GM12878 (cell line): ENCODE results near the gene TPI1. TPM values are rescaled to one million over a fixed set of nuclear protein-coding genes. Genes with fewer than 3 reads are reported as not detected.

ENCODE experiments used
- ATAC-seq: fragments of 200-7000 bp; cut with Tn5 transposase; 3 replicates; pipeline ENCODE4 v1.9.1; 2020; ENCODE audit warnings: mild to moderate bottlenecking, moderate library complexity
- BruUV-seq: library from RNA; stranded (reverse); fragments of 400-500 nt; replicated peaks from 2 replicates; lab custom pipeline; 2021; lab: Mats Ljungman, UMichigan
- CTCF ChIA-PET: fragments of 300-600 bp; sonication (Branson Sonifier 250); formaldehyde crosslinking; extraction: SDS; loops from one replicate; lab custom pipeline; 2021; ENCODE audit warnings: inconsistent platforms; lab: Yijun Ruan, JAX
- POLR2A ChIA-PET: fragments of 350-600 bp; formaldehyde crosslinking; extraction: SDS; loops from one replicate; lab custom pipeline; 2021; ENCODE audit warnings: inconsistent platforms; lab: Charles Lee
- RAD21 ChIA-PET: fragments of 300-600 bp; sonication (Branson Sonifier 250); formaldehyde crosslinking; loops from one replicate; lab custom pipeline; 2023; ENCODE audit warnings: antibody characterized with exemption; ENCODE audit not compliant: unreplicated experiment; lab: Charles Lee
- SMC1A ChIA-PET: fragments of 300-600 bp; sonication (Branson Sonifier 250); formaldehyde crosslinking; loops from one replicate; lab custom pipeline; 2023; ENCODE audit not compliant: unreplicated experiment, uncharacterized antibody; lab: Charles Lee
- DNase-seq: peaks from one replicate; pipeline ENCODE4 v3.0.0-alpha.2; 2011; ENCODE audit warnings: low read depth, low spot score
- FAIRE-seq: peaks from 3 replicates; lab custom pipeline; 2011; peaks lifted over from hg19 to GRCh38; lab: Jason Lieb, UNC
- H2AFZ ChIP-seq: 2 replicates; pipeline ENCODE4 v1.6.0; 2011; ENCODE audit warnings: low read depth, low read length, control low read depth; ENCODE audit not compliant: control insufficient read depth
- H3K27ac ChIP-seq: 2 replicates; pipeline ENCODE4 v1.5.1; 2011; ENCODE audit warnings: control low read depth; ENCODE audit not compliant: control insufficient read depth, insufficient read depth
- H3K27me3 ChIP-seq, 2 experiments: replicated peaks in 1 of 2; 2 replicates each; pipeline versions ENCODE4 v1.6.0 to v1.6.1; 2011; ENCODE audit warnings: low read length in 1 of 2; ENCODE audit not compliant: control insufficient read depth in 2 of 2, insufficient read depth in 2 of 2
- H3K36me3 ChIP-seq, 2 experiments: 2 replicates each; pipeline ENCODE4 v1.5.1; 2011; ENCODE audit warnings: low read length in 1 of 2; ENCODE audit not compliant: control insufficient read depth in 2 of 2, insufficient read depth in 2 of 2
- H3K4me1 ChIP-seq: 2 replicates; pipeline ENCODE4 v1.6.1; 2011; ENCODE audit warnings: mild to moderate bottlenecking, low read length, moderate library complexity, mixed read lengths; ENCODE audit not compliant: control insufficient read depth, insufficient read depth
- H3K4me2 ChIP-seq: 2 replicates; pipeline ENCODE4 v1.6.0; 2011; ENCODE audit warnings: control low read depth; ENCODE audit not compliant: control insufficient read depth, insufficient read depth
- H3K4me3 ChIP-seq: fragments of 200-600 bp; sonication (generic); 2 replicates; pipeline ENCODE4 v1.5.1; 2016
- H3K79me2 ChIP-seq: 2 replicates; pipeline ENCODE4 v1.6.0; 2011; ENCODE audit warnings: low read length; ENCODE audit not compliant: control insufficient read depth, insufficient read depth
- H3K9ac ChIP-seq: 2 replicates; pipeline ENCODE4 v1.8.0; 2011; ENCODE audit warnings: low read length, control low read depth, mixed read lengths; ENCODE audit not compliant: control insufficient read depth, insufficient read depth
- H3K9me3 ChIP-seq: replicated peaks from 3 replicates; pipeline ENCODE4 v1.5.1; 2011; ENCODE audit warnings: mild to moderate bottlenecking, low read length; ENCODE audit not compliant: control insufficient read depth, insufficient read depth
- H4K20me1 ChIP-seq: 2 replicates; pipeline ENCODE4 v1.6.0; 2011; ENCODE audit not compliant: control insufficient read depth, insufficient read depth
- CREB1 ChIP-seq: IDR thresholded peaks from 2 replicates; pipeline ENCODE4 v1.6.1; 2012; ENCODE audit warnings: low read depth, mild to moderate bottlenecking, inconsistent platforms
- DPF2 ChIP-seq: fragments of 450-650 bp; IDR thresholded peaks from 2 replicates; pipeline ENCODE4 v1.6.1; 2017; ENCODE audit warnings: mild to moderate bottlenecking
- GATAD2B ChIP-seq: fragments of 450-650 bp; conservative IDR thresholded peaks from 2 replicates; pipeline ENCODE4 v1.6.1; 2017; ENCODE audit warnings: low read depth, mild to moderate bottlenecking, moderate library complexity
- JUNB ChIP-seq: IDR thresholded peaks from 2 replicates; pipeline ENCODE4 v1.6.1; 2016; ENCODE audit warnings: antibody characterized with exemption, mild to moderate bottlenecking
- KAT2A ChIP-seq: conservative IDR thresholded peaks from 2 replicates; pipeline ENCODE4 v1.6.1; 2011; ENCODE audit warnings: low read depth, low read length; ENCODE audit not compliant: control insufficient read depth
- KLF5 ChIP-seq: fragments of 450-650 bp; IDR thresholded peaks from 2 replicates; pipeline ENCODE4 v1.6.1; 2014; ENCODE audit warnings: mild to moderate bottlenecking; ENCODE audit not compliant: partially characterized antibody
- MYC ChIP-seq: IDR thresholded peaks from 2 replicates; pipeline ENCODE4 v1.6.1; 2011; ENCODE audit warnings: mild to moderate bottlenecking, low read length, moderate library complexity, inconsistent platforms; ENCODE audit not compliant: insufficient read depth, insufficient replicate concordance, insufficient read length, severe bottlenecking
- NBN ChIP-seq: fragments of 450-650 bp; IDR thresholded peaks from 2 replicates; pipeline ENCODE4 v1.6.1; 2016
- NFYA ChIP-seq: IDR thresholded peaks from 2 replicates; pipeline ENCODE4 v1.6.1; 2011; ENCODE audit warnings: low read depth, mild to moderate bottlenecking, low read length, improper control_type of control experiment, borderline replicate concordance
- PML ChIP-seq: IDR thresholded peaks from 2 replicates; pipeline ENCODE4 v1.6.1; 2012; ENCODE audit warnings: low read length, inconsistent platforms
- POLR2AphosphoS2 ChIP-seq: IDR thresholded peaks from 2 replicates; pipeline ENCODE4 v1.6.1; 2011; ENCODE audit warnings: low read depth, mild to moderate bottlenecking, low read length, improper control_type of control experiment, moderate library complexity
- RAD51 ChIP-seq: fragments of 450-650 bp; IDR thresholded peaks from 2 replicates; pipeline ENCODE4 v1.6.1; 2016; ENCODE audit warnings: moderate library complexity, mild to moderate bottlenecking, inconsistent platforms
- RBBP5 ChIP-seq: fragments of 200-600 bp; sonication (generic); conservative IDR thresholded peaks from 2 replicates; pipeline ENCODE4 v1.6.1; 2016
- SUZ12 ChIP-seq: fragments of 200-600 bp; sonication (generic); IDR thresholded peaks from one replicate; pipeline ENCODE4 v1.6.1; 2018; ENCODE audit warnings: antibody characterized with exemption, mild to moderate bottlenecking; ENCODE audit not compliant: unreplicated experiment
- ZNF274 ChIP-seq: IDR thresholded peaks from one replicate; pipeline ENCODE4 v1.8.0; 2011; ENCODE audit not compliant: insufficient read length, insufficient read depth
- WGBS: methylation state at CpG from one replicate; pipeline ENCODE4 v1.1.6; 2016; ENCODE audit warnings: low lambda C conversion rate; ENCODE audit not compliant: insufficient replicate concordance, insufficient coverage; ENCODE audit errors: missing lambda C conversion rate; 5-methylcytosine and 5-hydroxymethylcytosine counted together
- in situ Hi-C: fragments of 300-500 bp; cut with MboI; formaldehyde crosslinking; loops from 9 replicates; pipeline ENCODE4 v1.14.3; 2018; ENCODE audit warnings: mixed read lengths
- intact Hi-C: fragments of 100-400 bp; cut with micrococcal nuclease; formaldehyde crosslinking; loops from one replicate; pipeline ENCODE4 v1.14.2; 2022; ENCODE audit not compliant: unreplicated experiment
- polyA plus RNA-seq, 11 experiments: library from polyadenylated mRNA; depleted of rRNA in 4 of 11; unstranded in 6 of 11; stranded (reverse) in 5 of 11; fragments of >200 nt; fragmentation: Nextera tagmentation in 4 of 11; fragmentation: Illumina TruSeq in 1 of 11; extraction: Ambion mirVana in 4 of 11; extraction: Trizol in 1 of 11; gene quantifications; 1 replicate in 1 of 11; 2 replicates in 10 of 11; pipeline versions ENCODE4 v1.2.1 to v1.2.3, GENCODE V29; 2011 to 2016; ENCODE audit warnings: inconsistent platforms in 2 of 11, missing spikeins in 2 of 11, low read depth in 1 of 11
- total RNA-seq, 4 experiments: library from RNA; depleted of rRNA in 3 of 4; stranded (reverse); fragments of >200 nt in 3 of 4; fragmentation: Illumina TruSeq in 1 of 4; extraction: Trizol in 1 of 4; gene quantifications; 2 replicates each; pipeline versions ENCODE4 v1.2.1 to v1.2.3, GENCODE V29; 2013 to 2021
- TF ChIP-seq, protein P1 (sequence below): fragments of 450-650 bp; IDR thresholded peaks from 2 replicates; pipeline ENCODE4 v1.6.1; 2016; ENCODE audit warnings: mild to moderate bottlenecking
- TF ChIP-seq, protein P2 (sequence below): fragments of 450-650 bp; conservative IDR thresholded peaks from 2 replicates; pipeline ENCODE4 v1.6.1; 2017; ENCODE audit warnings: mild to moderate bottlenecking, moderate library complexity

TPI1 gene
- total and polyA plus RNA-seq, 10 of the 15 experiments (the other 5 are each of a cell fraction or from before 2014, with no cell fraction given) = 916 to 7,349 (median 1,677) TPM

- under 1% methylated on average over 17 of the region's 60 CpGs for WGBS
- Histone ChIP-seq H2AFZ (peak within 1 kb of the TSS; percentile 68), H3K27me3 (peaks cover 25 to 26% of the 10 kb centered on the region in 2 experiments), H3K9me3 (no peaks in the 10 kb centered on the region), H3K4me2 (peak within 1 kb of the TSS; percentile 95), H3K9ac (no peak within 1 kb of the TSS), H3K4me1 (peaks cover 4% of the 10 kb centered on the region), H4K20me1 (no peaks in the 10 kb centered on the region), H3K36me3 (no peaks in the 10 kb centered on the region), H3K27ac (no peak within 1 kb of the TSS), H3K4me3 (peak within 1 kb of the TSS; percentile 74; the same call in 1 of the 2 replicates), H3K79me2 (no peaks in the 10 kb centered on the region)
- ChIA-PET RAD21 (interaction anchor here (0.7 to 4.2 kb wide), 5 partner anchors 24 to 75 kb away, joined by 3 to 25 read pairs (median 3); partner anchors contain the start of genes MLF2 and USP5), SMC1A (interaction anchor here (0.6 to 4.8 kb wide), 2 partner anchors 75 to 93 kb away, joined by 3 to 23 read pairs; partner anchors contain the start of gene MLF2), CTCF (interaction anchor here (2.3 to 5.1 kb wide), 2 partner anchors 44 to 75 kb away, joined by 9 to 71 read pairs; partner anchors contain the start of genes MLF2 and SPSB2), POLR2A (interaction anchor here (0.5 to 1.4 kb wide), 4 partner anchors 12 to 200 kb away, joined by 3 to 4 read pairs (median 3); no protein-coding TSS in a partner anchor)
- TF ChIP-seq SUZ12 (peak; percentile 97), POLR2AphosphoS2 (no peak), MYC (no peak), JUNB (no peak), NBN (no peak), KLF5 (no peak), RBBP5 (no peak), NFYA (no peak), ZNF274 (no peak), CREB1 (no peak), DPF2 (peak; percentile 10; the same call in 1 of the 2 replicates), PML (no peak), KAT2A (no peak), RAD51 (no peak), GATAD2B (peak; percentile 30; the same call in 1 of the 2 replicates)
- TF ChIP-seq, protein P1, sequence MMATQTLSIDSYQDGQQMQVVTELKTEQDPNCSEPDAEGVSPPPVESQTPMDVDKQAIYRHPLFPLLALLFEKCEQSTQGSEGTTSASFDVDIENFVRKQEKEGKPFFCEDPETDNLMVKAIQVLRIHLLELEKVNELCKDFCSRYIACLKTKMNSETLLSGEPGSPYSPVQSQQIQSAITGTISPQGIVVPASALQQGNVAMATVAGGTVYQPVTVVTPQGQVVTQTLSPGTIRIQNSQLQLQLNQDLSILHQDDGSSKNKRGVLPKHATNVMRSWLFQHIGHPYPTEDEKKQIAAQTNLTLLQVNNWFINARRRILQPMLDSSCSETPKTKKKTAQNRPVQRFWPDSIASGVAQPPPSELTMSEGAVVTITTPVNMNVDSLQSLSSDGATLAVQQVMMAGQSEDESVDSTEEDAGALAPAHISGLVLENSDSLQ = no peak
- TF ChIP-seq, protein P2, sequence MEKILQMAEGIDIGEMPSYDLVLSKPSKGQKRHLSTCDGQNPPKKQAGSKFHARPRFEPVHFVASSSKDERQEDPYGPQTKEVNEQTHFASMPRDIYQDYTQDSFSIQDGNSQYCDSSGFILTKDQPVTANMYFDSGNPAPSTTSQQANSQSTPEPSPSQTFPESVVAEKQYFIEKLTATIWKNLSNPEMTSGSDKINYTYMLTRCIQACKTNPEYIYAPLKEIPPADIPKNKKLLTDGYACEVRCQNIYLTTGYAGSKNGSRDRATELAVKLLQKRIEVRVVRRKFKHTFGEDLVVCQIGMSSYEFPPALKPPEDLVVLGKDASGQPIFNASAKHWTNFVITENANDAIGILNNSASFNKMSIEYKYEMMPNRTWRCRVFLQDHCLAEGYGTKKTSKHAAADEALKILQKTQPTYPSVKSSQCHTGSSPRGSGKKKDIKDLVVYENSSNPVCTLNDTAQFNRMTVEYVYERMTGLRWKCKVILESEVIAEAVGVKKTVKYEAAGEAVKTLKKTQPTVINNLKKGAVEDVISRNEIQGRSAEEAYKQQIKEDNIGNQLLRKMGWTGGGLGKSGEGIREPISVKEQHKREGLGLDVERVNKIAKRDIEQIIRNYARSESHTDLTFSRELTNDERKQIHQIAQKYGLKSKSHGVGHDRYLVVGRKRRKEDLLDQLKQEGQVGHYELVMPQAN = no peak
- intact Hi-C loops = loop anchor here (5.0 kb wide), 1 partner anchor 91 kb away; no protein-coding TSS in a partner anchor
- in situ Hi-C loops = loop anchor here (5.0 kb wide), 1 partner anchor 76 kb away; the partner anchor contains the start of gene MLF2
- no peak for ATAC-seq
- FAIRE-seq = no peak
- no TSS peak for BruUV-seq
- DNase-seq = no peak
These were observed 39.1 kb upstream of the TPI1 start, which contains the start of gene P3H3 for GRCh38 chr12:6827982-6828780. Gene P3H3, plus strand, starts transcription at chr12:6828407. Its CDS starts 34 bp downstream, at chr12:6828441.
